ENCODE results near the gene H2AZ2.
"Not testable (repeated sequence)": the region's sequence is repeated elsewhere in the genome, so short reads cannot be mapped to it uniquely, and the experiment has no call there.

The H2AZ2 gene

GRCh38 chr7:44847920-44848634 is at the start of gene H2AZ2:
Gene H2AZ2 (minus strand): TSS chr7:44848087. CDS start chr7:44847971, 116 bp downstream.
- DNase-seq (ENCODE audit: low read depth), result peak; percentile 98

GRCh38 chr7:44897309-44897708 is 49.4 kb upstream of the H2AZ2 start:
- DNase-seq (ENCODE audit: low read depth), result no peak

- DNase-seq (ENCODE audit: low read depth), result no peak
These were observed 47.1 kb upstream of the H2AZ2 start for GRCh38 chr7:44894888-44895580.

GRCh38 chr7:44893710-44894234 is 45.9 kb upstream of the H2AZ2 start:
- no peak for DNase-seq (ENCODE audit: low read depth)

- DNase-seq (ENCODE audit: low read depth), result no peak
These were observed 43.9 kb upstream of the H2AZ2 start for GRCh38 chr7:44891791-44892190.

DNA sequence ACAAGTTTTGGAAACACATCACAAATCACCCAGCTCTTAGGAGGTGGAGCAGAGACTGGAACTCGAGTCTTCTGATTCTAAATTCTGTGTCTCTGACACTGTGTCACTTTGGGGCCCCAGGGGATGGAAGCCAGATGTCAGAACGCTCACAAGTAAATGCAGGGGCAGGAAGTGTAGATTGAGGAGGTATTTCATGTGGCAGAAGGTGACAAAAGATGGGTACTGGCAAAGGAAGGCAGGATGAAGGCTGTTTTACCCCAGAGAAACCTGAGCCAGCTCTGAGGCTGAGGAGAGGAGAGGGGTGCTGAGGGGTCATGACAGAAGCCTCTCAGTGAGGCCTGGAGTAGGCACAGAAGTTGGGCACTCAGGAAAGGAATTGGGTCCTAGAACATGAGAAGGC is 43.5 kb upstream of the H2AZ2 start:
- DNase-seq (ENCODE audit: low read depth), result no peak

DNA sequence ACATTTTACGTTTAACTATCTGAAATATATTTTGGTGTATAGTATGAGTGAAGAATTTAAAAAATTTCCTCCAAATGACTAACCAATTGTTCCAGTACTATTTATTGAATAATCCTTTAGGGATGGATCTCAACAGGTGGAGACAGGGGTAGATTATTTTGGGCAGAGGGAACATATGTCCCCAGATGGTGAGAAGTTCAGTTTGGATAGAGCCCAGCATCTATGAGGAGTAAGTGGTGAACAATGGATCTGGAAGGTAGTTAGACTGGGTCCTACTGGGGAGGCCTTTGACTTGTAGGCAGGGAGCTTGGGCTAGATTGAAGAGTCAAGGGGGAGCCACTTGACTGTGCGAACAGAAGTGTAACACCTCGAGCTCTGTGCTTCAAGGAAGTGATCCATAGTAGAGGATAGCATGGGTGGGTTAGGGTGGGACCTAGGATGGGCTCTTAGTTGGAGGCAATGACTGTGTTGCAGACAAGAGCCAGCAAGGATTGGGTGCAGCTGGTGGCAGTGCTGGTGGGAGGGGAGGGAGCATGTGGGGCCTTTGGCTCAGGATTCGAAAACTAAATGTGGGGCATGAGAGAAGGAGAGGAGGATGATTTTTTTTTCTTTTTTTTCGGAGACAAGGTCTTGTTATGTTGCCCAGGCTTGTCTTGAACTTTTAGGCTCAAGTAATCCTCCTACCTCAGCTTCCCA is 41.3 kb upstream of the H2AZ2 start:
- DNase-seq (ENCODE audit: low read depth), result no peak

DNA sequence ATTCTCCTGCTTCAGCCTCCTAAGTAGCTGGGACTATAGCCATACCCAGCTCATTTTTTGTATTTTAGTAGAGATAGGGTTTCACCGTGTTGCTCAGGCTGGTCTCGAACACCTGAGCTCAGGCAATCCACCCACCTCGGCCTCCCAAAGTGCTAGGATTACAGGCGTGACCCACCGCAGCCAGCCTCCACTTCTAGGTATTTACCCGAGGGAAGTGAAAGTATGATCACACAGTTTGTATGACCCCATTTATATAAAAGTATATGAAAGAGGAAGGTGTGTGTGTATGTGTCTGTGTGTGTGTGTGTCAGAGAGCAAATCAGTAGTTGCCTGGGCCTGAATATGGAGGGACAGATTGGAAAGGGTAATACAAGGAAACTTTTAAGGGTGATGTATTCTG is 39.4 kb upstream of the H2AZ2 start:
- no peak for DNase-seq (ENCODE audit: low read depth)

- peak; percentile 97 for DNase-seq (ENCODE audit: low read depth)
These were observed 37.8 kb upstream of the H2AZ2 start, which contains the start of gene PURB for GRCh38 chr7:44885394-44886317. Gene PURB (minus strand): TSS chr7:44885530. CDS start chr7:44885348, 182 bp downstream.

- DNase-seq (ENCODE audit: low read depth), result peak; percentile 37
These were observed 36.9 kb upstream of the H2AZ2 start for GRCh38 chr7:44884621-44885393.

- no peak for DNase-seq (ENCODE audit: low read depth)
These were observed 36.2 kb upstream of the H2AZ2 start for GRCh38 chr7:44883961-44884620.

DNA sequence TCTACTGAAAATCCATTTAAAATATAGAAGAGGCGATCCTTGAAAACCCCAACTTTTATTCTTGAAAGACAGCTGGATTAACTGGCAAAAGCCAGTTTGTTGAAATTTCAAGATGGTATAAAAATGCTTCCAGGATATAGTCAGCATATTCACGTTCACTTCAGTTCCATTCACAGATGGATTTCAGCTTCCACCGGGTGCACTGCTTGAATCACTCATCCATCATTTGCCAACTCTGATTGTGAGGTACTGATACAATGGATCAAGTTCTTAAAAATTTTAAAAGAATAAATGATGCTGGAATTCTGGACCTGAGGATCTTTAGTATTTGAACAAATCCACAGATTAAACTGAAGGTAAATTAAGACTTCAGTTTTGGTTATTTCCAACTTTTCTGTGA is 35.0 kb upstream of the H2AZ2 start:
- DNase-seq (ENCODE audit: low read depth), result no peak

DNA sequence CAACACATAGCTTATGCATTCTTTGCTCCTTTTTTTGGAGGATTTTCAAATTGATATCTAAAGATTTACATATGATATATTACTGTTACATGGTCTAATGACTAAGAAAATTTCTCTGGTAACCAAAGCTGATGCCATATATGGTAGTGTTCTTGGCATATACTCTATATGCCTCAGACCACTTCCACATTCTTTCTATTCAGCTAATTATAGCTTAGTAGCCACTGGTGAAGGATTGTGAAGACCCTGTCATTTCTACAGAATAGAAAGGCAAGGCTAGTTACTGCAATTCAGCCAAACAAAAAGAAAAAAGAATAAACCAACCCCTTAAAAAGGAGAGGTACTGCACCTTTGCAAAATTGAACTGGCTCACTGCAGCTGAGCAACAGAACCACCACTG is 33.7 kb upstream of the H2AZ2 start:
- no peak for DNase-seq (ENCODE audit: low read depth)

- DNase-seq (ENCODE audit: low read depth), result no peak
These were observed 33.2 kb upstream of the H2AZ2 start for GRCh38 chr7:44881066-44881600.

DNA sequence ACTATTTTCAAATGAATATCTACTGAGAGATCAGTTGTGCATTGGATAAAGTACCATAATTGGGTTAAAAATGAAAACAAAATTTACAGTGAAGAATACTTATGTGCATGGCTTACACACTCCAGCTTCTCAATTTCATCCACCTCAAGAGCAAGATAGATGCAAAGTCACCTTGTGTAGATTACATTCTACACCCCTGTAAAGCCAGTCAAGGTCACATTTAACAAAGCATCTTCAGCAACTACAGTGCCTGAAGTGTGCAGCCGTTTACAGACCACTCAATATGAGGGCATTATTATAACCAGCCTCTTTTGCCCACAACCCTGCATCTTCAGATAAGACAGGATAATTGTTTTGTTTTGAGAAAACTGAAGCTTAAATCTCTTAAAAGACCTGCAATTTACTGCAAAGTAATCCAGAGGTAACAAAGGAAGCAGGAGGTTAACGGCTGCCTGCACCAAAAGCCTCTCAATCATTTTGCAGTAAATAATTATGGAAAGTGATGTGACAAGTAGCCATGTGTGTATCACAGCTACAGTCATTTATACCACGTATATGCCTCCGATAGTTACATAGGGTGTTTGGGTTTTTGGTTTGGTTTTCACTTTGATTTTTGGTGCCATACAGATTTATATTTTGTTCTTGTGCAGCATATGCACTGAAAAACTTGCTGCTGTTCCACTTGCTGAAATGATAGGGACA is 32.6 kb upstream of the H2AZ2 start:
- DNase-seq (ENCODE audit: low read depth), result no peak

- no peak for DNase-seq (ENCODE audit: low read depth)
These were observed 28.5 kb upstream of the H2AZ2 start for GRCh38 chr7:44876393-44876792.

DNA sequence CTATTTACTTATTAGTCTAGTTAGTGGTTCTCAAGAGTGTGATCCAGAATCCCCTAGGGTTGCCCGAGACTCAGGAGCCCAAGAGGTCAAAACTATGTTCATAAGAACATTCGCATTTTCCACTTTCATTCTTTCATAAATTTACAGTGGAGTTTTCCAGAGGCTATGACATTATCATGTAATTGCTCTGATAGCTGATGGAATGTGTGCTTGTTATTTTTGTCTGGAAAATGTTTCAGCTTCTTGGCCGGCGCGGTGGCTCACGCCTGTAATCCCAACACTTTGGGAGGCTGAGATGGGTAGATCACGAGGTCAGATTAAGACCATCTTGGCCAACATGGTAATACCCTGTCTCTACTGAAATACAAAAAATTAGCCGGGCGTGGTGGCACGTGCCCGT is 27.4 kb upstream of the H2AZ2 start:
- DNase-seq (ENCODE audit: low read depth), result no peak

GRCh38 chr7:44872787-44873186 is 24.9 kb upstream of the H2AZ2 start:
- DNase-seq (ENCODE audit: low read depth), result no peak

- not testable (repeated sequence) for DNase-seq (ENCODE audit: low read depth)
These were observed 24.0 kb upstream of the H2AZ2 start for GRCh38 chr7:44871918-44872317.
